ENCODE results near the gene ZNF17.
A peak's percentile ranks its signal among the peaks of the same experiment; 100 is the strongest.
"Not testable (repeated sequence)": the region's sequence is repeated elsewhere in the genome, so short reads cannot be mapped to it uniquely, and the experiment has no call there.

The ZNF17 gene

GRCh38 chr19:57410877-57411671 lies at the start of gene ZNF17:
ZNF17 (plus strand) TSS chr19:57411161; CDS start chr19:57413616, 2,455 bp downstream.
- peak; percentile 89 for DNase-seq

GRCh38 chr19:57362419-57362818 lies 48.5 kb upstream of the ZNF17 start:
- DNase-seq, result no peak

GRCh38 chr19:57362997-57363687 lies 47.8 kb upstream of the ZNF17 start, which contains the start of the genes TRAPPC2B and ZNF547:
TRAPPC2B (plus strand) TSS chr19:57363551; CDS start chr19:57364834, 1,283 bp downstream.
ZNF547 (plus strand) TSS chr19:57363551; CDS start chr19:57368556, 5,005 bp downstream.
- DNase-seq, result peak; percentile 97

GRCh38 chr19:57363688-57364181 lies 47.2 kb upstream of the ZNF17 start:
- no peak for DNase-seq

GRCh38 chr19:57366776-57367175 lies 44.2 kb upstream of the ZNF17 start:
- DNase-seq, result no peak

- no peak for DNase-seq
These were observed 36.8 kb upstream of the ZNF17 start for GRCh38 chr19:57374179-57374578.

- not testable (repeated sequence) for DNase-seq
These were observed 36.3 kb upstream of the ZNF17 start for GRCh38 chr19:57374647-57375046.

- DNase-seq, result no peak
These were observed 34.8 kb upstream of the ZNF17 start for GRCh38 chr19:57376151-57376550.

- no peak for DNase-seq
These were observed 33.3 kb upstream of the ZNF17 start for GRCh38 chr19:57377498-57378146.

- no peak for DNase-seq
These were observed 30.0 kb upstream of the ZNF17 start for GRCh38 chr19:57380923-57381322.

GRCh38 chr19:57382806-57383488 lies 28.0 kb upstream of the ZNF17 start:
- DNase-seq, result no peak

GRCh38 chr19:57389194-57389729 lies 21.7 kb upstream of the ZNF17 start:
- DNase-seq, result no peak

- peak; percentile 98 for DNase-seq
These were observed 21.0 kb upstream of the ZNF17 start, which contains the start of gene ZNF548 for GRCh38 chr19:57389730-57390598. ZNF548 (plus strand) TSS chr19:57389854; CDS start chr19:57390100, 246 bp downstream.

GRCh38 chr19:57395710-57396109 lies 15.3 kb upstream of the ZNF17 start:
- no peak for DNase-seq

GRCh38 chr19:57398868-57399267 lies 12.1 kb upstream of the ZNF17 start:
- DNase-seq, result no peak

GRCh38 chr19:57403737-57404563 lies 7.0 kb upstream of the ZNF17 start:
- no peak for DNase-seq

- peak; percentile 20 for DNase-seq
These were observed 4.3 kb upstream of the ZNF17 start for GRCh38 chr19:57406516-57407123.

- no peak for DNase-seq
These were observed 8.5 kb downstream of the ZNF17 start for GRCh38 chr19:57419439-57419838.

- DNase-seq, result no peak
These were observed 10.1 kb downstream of the ZNF17 start for GRCh38 chr19:57421037-57421436.

Measured in DMS 273 treated with DMSO at 0.1 percent for 48 hours (cell line).